Stimulated activated CD8-positive, alpha-beta memory T cell treated with anti-CD3 and anti-CD28 coated beads, Interleukin-12 subunit alpha, Interleukin-12 subunit beta, amount 100 ng/mL, for 4 hours (primary cell): ENCODE results near the gene ERLEC1.
"Not testable (repeated sequence)": the region's sequence is repeated elsewhere in the genome, so short reads cannot be mapped to it uniquely, and the experiment has no call there.

Source experiments
- DNase-seq: peaks from one replicate; pipeline ENCODE4 v3.0.0-alpha.2; 2020; ENCODE audit warnings: low read depth

Gene ERLEC1

GRCh38 chr2:53786705-53787613 is at the start of gene ERLEC1, which contains the start of gene ASB3:
Gene ERLEC1 (plus strand): TSS chr2:53787044. CDS start chr2:53787211, 167 bp downstream.
Gene ASB3 (minus strand): TSS chr2:53786953. CDS start chr2:53765572, 21,381 bp downstream.
- DNase-seq = peak; percentile 81

- DNase-seq = no peak
Measured at GRCh38 chr2:53737091-53737490, 49.8 kb upstream of the ERLEC1 start.

- DNase-seq = no peak
Measured at GRCh38 chr2:53739032-53739431, 47.8 kb upstream of the ERLEC1 start.

GRCh38 chr2:53740170-53740569 is 46.7 kb upstream of the ERLEC1 start:
- no peak for DNase-seq

- DNase-seq = no peak
Measured at GRCh38 chr2:53744395-53745065, 42.3 kb upstream of the ERLEC1 start.

GRCh38 chr2:53750041-53750768 is 36.6 kb upstream of the ERLEC1 start:
- DNase-seq = no peak

- DNase-seq = no peak
Measured at GRCh38 chr2:53751728-53752127, 35.1 kb upstream of the ERLEC1 start.

GRCh38 chr2:53752385-53752784 is 34.5 kb upstream of the ERLEC1 start:
- DNase-seq = no peak

GRCh38 chr2:53753041-53753440 is 33.8 kb upstream of the ERLEC1 start:
- no peak for DNase-seq

- no peak for DNase-seq
Measured at GRCh38 chr2:53755121-53755520, 31.7 kb upstream of the ERLEC1 start.

GRCh38 chr2:53756644-53757043 is 30.2 kb upstream of the ERLEC1 start:
- DNase-seq = no peak

- not testable (repeated sequence) for DNase-seq
Measured at GRCh38 chr2:53757206-53757605, 29.6 kb upstream of the ERLEC1 start.

- DNase-seq = no peak
Measured at GRCh38 chr2:53765767-53766166, 21.1 kb upstream of the ERLEC1 start.

- DNase-seq = peak; percentile 69
Measured at GRCh38 chr2:53767405-53768241, 19.2 kb upstream of the ERLEC1 start, which contains the start of gene CHAC2. Gene CHAC2 (plus strand): TSS chr2:53767804. CDS start chr2:53767887, 83 bp downstream.

- no peak for DNase-seq
Measured at GRCh38 chr2:53768242-53768542, 18.7 kb upstream of the ERLEC1 start.

- DNase-seq = no peak
Measured at GRCh38 chr2:53769318-53769945, 17.4 kb upstream of the ERLEC1 start.

- DNase-seq = no peak
Measured at GRCh38 chr2:53770264-53770663, 16.6 kb upstream of the ERLEC1 start.

GRCh38 chr2:53777134-53777533 is 9.7 kb upstream of the ERLEC1 start:
- no peak for DNase-seq

GRCh38 chr2:53778536-53779162 is 8.2 kb upstream of the ERLEC1 start:
- no peak for DNase-seq

- DNase-seq = no peak
Measured at GRCh38 chr2:53780056-53780455, 6.8 kb upstream of the ERLEC1 start.

GRCh38 chr2:53782676-53783075 is 4.2 kb upstream of the ERLEC1 start:
- DNase-seq = no peak
